GM19193 (cell line): Measurements from ENCODE around the gene MMD2.

Experiments used
- POLR2A ChIP-seq: IDR thresholded peaks from 4 replicates; pipeline ENCODE4 v1.6.1; 2011; ENCODE audit not compliant: insufficient read depth, insufficient read length; ENCODE audit errors: extremely low read depth

Gene MMD2

DNA sequence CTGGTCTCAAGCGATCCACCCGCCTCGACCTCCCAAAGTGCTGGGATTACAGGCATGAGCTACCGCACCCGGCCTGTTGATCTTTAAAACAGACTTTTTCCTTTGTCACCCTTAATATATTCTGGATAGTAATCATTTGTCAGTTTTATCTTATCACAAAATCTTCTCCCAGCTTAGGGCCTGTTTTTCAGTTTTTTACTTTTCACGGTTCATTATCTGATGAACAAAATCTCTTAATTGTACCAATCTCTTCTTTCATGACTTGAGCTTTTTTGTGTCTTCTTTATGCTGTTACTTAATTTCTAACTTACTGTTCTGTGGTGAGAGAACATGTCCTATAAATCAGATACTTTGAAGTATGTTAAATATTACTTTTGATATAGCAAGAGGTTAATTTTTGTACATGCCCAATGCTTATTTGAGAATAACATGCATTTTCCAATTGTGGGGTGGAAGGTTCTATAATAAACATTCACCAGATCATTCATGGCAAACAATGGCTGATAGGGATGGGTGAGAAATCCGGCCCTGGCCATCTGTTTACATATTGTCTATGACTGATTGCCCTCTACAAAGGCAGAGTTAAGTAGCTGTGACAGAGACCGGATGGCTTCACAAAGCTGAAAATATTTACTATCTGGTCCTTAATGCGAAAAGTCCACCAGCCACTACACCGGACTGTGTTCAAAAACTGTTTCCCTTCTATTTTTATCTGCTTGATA is 102.5 kb downstream of the MMD2 start:
- no peak for TF ChIP-seq POLR2A
